Psoas muscle (tissue), 8 donors: ENCODE measurements around the gene FBXL7. TPM values are rescaled to one million over a fixed set of nuclear protein-coding genes. Genes with fewer than 3 reads are reported as not detected.

Source experiments
- ATAC-seq, 4 donors: fragments of 200-7000 bp; cut with Tn5 transposase; one replicate each; pipeline ENCODE4 v1.9.1; 2020; ENCODE audit warnings: moderate library complexity in 3 of 4, mild to moderate bottlenecking in 2 of 4
- DNase-seq, 2 donors: peaks; one replicate each; pipeline ENCODE4 v3.0.0-alpha.2; 2020
- H3K27ac ChIP-seq: fragments of 200-600 bp; one replicate; pipeline ENCODE4 v1.8.0; 2022
- H3K27me3 ChIP-seq, 3 donors: fragments of 200-600 bp in 1 of 3; one replicate each; pipeline versions ENCODE4 v1.6.1 to v1.8.0; 2013 to 2022; ENCODE audit warnings: low read length in 2 of 3, mild to moderate bottlenecking in 2 of 3, moderate library complexity in 1 of 3; ENCODE audit not compliant: insufficient read depth in 3 of 3
- H3K36me3 ChIP-seq, 2 donors: fragments of 200-600 bp in 1 of 2; one replicate each; pipeline versions ENCODE4 v1.6.1 to v1.8.0; 2013 to 2022; ENCODE audit warnings: low read depth in 1 of 2, mild to moderate bottlenecking in 1 of 2, moderate library complexity in 1 of 2; ENCODE audit not compliant: insufficient read depth in 1 of 2
- H3K4me1 ChIP-seq: fragments of 200-600 bp; one replicate; pipeline ENCODE4 v1.8.0; 2022
- H3K4me3 ChIP-seq: fragments of 200-600 bp; one replicate; pipeline ENCODE4 v1.8.0; 2022; ENCODE audit warnings: mild to moderate bottlenecking
- H3K9me3 ChIP-seq: fragments of 200-600 bp; one replicate; pipeline ENCODE4 v1.8.0; 2022
- CTCF ChIP-seq: fragments of 200-600 bp; IDR thresholded peaks from one replicate; pipeline ENCODE4 v1.8.0; 2022; ENCODE audit warnings: antibody characterized with exemption
- WGBS, 3 donors: extraction: QIAGEN DNeasy Blood & Tissue Kit; methylation state at CpG; one replicate each; pipeline versions ENCODE4 v1.1.6 to v1.1.7; 2013; 5-methylcytosine and 5-hydroxymethylcytosine counted together
- intact Hi-C, 2 donors: fragments of 100-400 bp; cut with DNase I; formaldehyde crosslinking; loops; one replicate each; pipeline versions ENCODE4 v1.11.0 to v1.14.2; 2022
- polyA plus RNA-seq, 3 donors: library from polyadenylated mRNA; stranded (reverse); fragments of 200-250 nt; gene quantifications; one replicate each; pipeline ENCODE4 v1.2.3, GENCODE V29; 2013
- total RNA-seq, 4 donors: library from RNA; stranded (reverse); fragmentation: NEBNext Ultra II Directional in 2 of 4; extraction: Animal tissue kit (Norgen Biotek cat#: 25700) in 2 of 4; gene quantifications; one replicate each; pipeline versions ENCODE4 v1.2.1 to v1.2.4, GENCODE V29; 2021 to 2023
- donor health status: healthy with polysubstance abuse.
- donor health status: DM: no; HTN: no; CAD: no; lungs with moderate emphysema.
- donor health status: Bipolar disorder and iron deficiency.
- donor health status: healthy.
- donor health status: DM: yes; HTN: yes; CAD: no.
- donor health status: DM: no; HTN: no; CAD: no.
- donor health status: DM: no; HTN: no; CAD: no.
- donor health status: DM: yes; HTN: yes; CAD: no.

Gene FBXL7
- total and polyA plus RNA-seq, 7 donors: 1.6 to 7.5 (median 2.6) TPM

GRCh38 chr5:15690611-15691010 is 190.6 kb downstream of the FBXL7 start:
- TF ChIP-seq CTCF: no peak
- no peaks in the 10 kb centered on the region for H3K36me3 ChIP-seq
- WGBS, 3 donors: 30 to 53% (median 45%) methylated on average over 1 of the region's 1 CpG
- DNase-seq (no peak), ATAC-seq (no peak)
- no peaks in the 10 kb centered on the region for H3K4me1 ChIP-seq
- no peak overlapping the region for H3K27ac ChIP-seq
- no peaks in the 10 kb centered on the region for H3K9me3 ChIP-seq
- H3K27me3 ChIP-seq: peaks cover 0 to 2% (median 0%) of the 10 kb centered on the region in 3 donors
- intact Hi-C loops: no loop called here
- H3K4me3 ChIP-seq: no peak overlapping the region

- no peak overlapping the region for H3K4me3 ChIP-seq
- ATAC-seq (no peak), DNase-seq (no peak)
- intact Hi-C loops: no loop called here
- peaks cover 0 to 2% (median 0%) of the 10 kb centered on the region in 3 donors for H3K27me3 ChIP-seq
- no peaks in the 10 kb centered on the region for H3K9me3 ChIP-seq
- H3K27ac ChIP-seq: no peak overlapping the region
- no peaks in the 10 kb centered on the region for H3K4me1 ChIP-seq
- TF ChIP-seq CTCF: no peak
- 77 to 81% (median 78%) methylated on average over 5 of the region's 5 CpGs for WGBS, 3 donors
- H3K36me3 ChIP-seq: no peaks in the 10 kb centered on the region
These were observed 191.5 kb downstream of the FBXL7 start for GRCh38 chr5:15691521-15691920.

GRCh38 chr5:15692706-15693381 is 192.9 kb downstream of the FBXL7 start:
- Histone ChIP-seq H3K4me1 (no peaks in the 10 kb centered on the region), H3K36me3 (no peaks in the 10 kb centered on the region), H3K4me3 (no peak overlapping the region), H3K27me3 (peaks cover 0 to 2% (median 0%) of the 10 kb centered on the region in 3 donors), H3K27ac (no peak overlapping the region), H3K9me3 (no peaks in the 10 kb centered on the region)
- intact Hi-C loops: no loop called here
- ATAC-seq (no peak), DNase-seq (no peak)
- WGBS, 3 donors: 66 to 98% (median 77%) methylated on average over 7 of the region's 7 CpGs
- TF ChIP-seq CTCF: no peak

GRCh38 chr5:15693382-15693728 is 193.4 kb downstream of the FBXL7 start:
- Histone ChIP-seq H3K4me1 (no peaks in the 10 kb centered on the region), H3K9me3 (no peaks in the 10 kb centered on the region), H3K27me3 (peaks cover 0 to 2% (median 0%) of the 10 kb centered on the region in 3 donors), H3K36me3 (no peaks in the 10 kb centered on the region), H3K4me3 (no peak overlapping the region), H3K27ac (no peak overlapping the region)
- TF ChIP-seq CTCF: no peak
- 71 to 78% (median 75%) methylated on average over 6 of the region's 6 CpGs for WGBS, 3 donors
- intact Hi-C loops: no loop called here
- no peak for DNase-seq
- no peak for ATAC-seq

- ATAC-seq (no peak), DNase-seq (no peak)
- intact Hi-C loops: no loop called here
- TF ChIP-seq CTCF: no peak
- Histone ChIP-seq H3K27ac (no peak overlapping the region), H3K4me3 (no peak overlapping the region), H3K36me3 (no peaks in the 10 kb centered on the region), H3K4me1 (no peaks in the 10 kb centered on the region), H3K27me3 (peaks cover 0 to 2% (median 0%) of the 10 kb centered on the region in 3 donors), H3K9me3 (no peaks in the 10 kb centered on the region)
- WGBS, 3 donors: 52 to 72% (median 69%) methylated on average over 6 of the region's 6 CpGs
These were observed 194.0 kb downstream of the FBXL7 start for GRCh38 chr5:15693933-15694332.
